ENCODE results near the gene PLA2G3.
"Not testable (repeated sequence)": the region's sequence is repeated elsewhere in the genome, so short reads cannot be mapped to it uniquely, and the experiment has no call there.

The PLA2G3 gene

DNA sequence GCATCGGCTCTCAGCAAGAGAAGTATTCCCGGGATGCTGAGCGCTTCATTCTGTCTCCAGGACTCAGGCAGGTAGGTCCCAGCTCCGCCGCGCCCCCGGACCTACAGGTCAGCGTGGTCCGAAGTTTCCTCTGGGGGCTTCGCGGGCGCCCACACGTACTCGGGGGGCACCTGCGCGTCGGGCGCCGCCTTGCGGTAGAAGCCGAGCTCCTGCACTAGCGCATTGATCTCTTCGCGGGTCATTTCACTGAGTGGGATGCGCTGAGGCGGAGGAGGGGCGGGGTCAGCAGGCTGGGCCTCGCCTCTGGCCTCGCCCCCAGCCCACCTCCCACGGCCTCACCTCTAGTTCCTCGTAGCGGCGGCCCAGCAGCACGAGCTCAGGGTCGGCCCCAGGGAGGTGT is 35.4 kb downstream of the PLA2G3 start:
- Mint-ChIP-seq H3K4me3 (no peak overlapping the region), H3K9me3 (no peaks in the 10 kb centered on the region), H3K27ac (no peak overlapping the region), H3K4me1 (peaks cover 19% of the 10 kb centered on the region), H3K36me3 (ENCODE audit: low read depth) (no peaks in the 10 kb centered on the region), H3K27me3 (peaks cover 2% of the 10 kb centered on the region)
- ATAC-seq (no peak), DNase-seq (no peak)

- no peak overlapping the region for H3K4me3 Mint-ChIP-seq
- no peaks in the 10 kb centered on the region for H3K36me3 Mint-ChIP-seq (ENCODE audit: low read depth)
- H3K4me1 Mint-ChIP-seq, result peaks cover 19% of the 10 kb centered on the region
- no peaks in the 10 kb centered on the region for H3K9me3 Mint-ChIP-seq
- H3K27me3 Mint-ChIP-seq, result peaks cover 2% of the 10 kb centered on the region
- ATAC-seq (no peak), DNase-seq (no peak)
- H3K27ac Mint-ChIP-seq, result no peak overlapping the region
Observed at GRCh38 chr22:31103899-31104694, 36.2 kb downstream of the PLA2G3 start.

DNA sequence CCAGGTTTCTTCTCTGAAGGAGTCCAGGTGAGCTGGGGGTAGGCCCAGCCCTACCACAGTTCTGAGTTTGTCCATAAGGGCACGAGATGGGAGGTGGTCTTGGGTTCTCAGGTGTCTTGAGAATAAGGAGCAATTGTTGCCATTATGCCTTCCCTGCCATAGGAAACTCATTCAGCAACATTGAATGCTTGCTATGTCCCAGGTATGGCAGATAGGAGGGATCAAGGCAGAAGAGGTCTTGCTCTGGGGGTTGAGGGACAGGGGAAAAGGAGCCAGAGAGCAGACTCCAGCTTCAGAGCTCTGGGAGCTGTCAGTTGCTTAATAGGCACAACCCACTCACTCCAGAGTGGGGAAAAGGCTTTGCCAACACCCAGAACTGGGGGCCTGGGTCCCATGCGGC is 37.2 kb downstream of the PLA2G3 start:
- H3K27ac Mint-ChIP-seq, result no peak overlapping the region
- H3K36me3 Mint-ChIP-seq (ENCODE audit: low read depth), result no peaks in the 10 kb centered on the region
- H3K27me3 Mint-ChIP-seq, result peaks cover 2% of the 10 kb centered on the region
- H3K4me3 Mint-ChIP-seq, result no peak overlapping the region
- ATAC-seq (no peak), DNase-seq (no peak)
- H3K4me1 Mint-ChIP-seq, result peaks cover 18% of the 10 kb centered on the region
- H3K9me3 Mint-ChIP-seq, result no peaks in the 10 kb centered on the region

GRCh38 chr22:31102441-31103081 is 37.7 kb downstream of the PLA2G3 start:
- ATAC-seq, result no peak
- Mint-ChIP-seq H3K27ac (no peak overlapping the region), H3K36me3 (ENCODE audit: low read depth) (no peaks in the 10 kb centered on the region), H3K27me3 (no peaks in the 10 kb centered on the region), H3K9me3 (no peaks in the 10 kb centered on the region), H3K4me1 (peaks cover 12% of the 10 kb centered on the region), H3K4me3 (no peak overlapping the region)
- DNase-seq, result no peak

DNA sequence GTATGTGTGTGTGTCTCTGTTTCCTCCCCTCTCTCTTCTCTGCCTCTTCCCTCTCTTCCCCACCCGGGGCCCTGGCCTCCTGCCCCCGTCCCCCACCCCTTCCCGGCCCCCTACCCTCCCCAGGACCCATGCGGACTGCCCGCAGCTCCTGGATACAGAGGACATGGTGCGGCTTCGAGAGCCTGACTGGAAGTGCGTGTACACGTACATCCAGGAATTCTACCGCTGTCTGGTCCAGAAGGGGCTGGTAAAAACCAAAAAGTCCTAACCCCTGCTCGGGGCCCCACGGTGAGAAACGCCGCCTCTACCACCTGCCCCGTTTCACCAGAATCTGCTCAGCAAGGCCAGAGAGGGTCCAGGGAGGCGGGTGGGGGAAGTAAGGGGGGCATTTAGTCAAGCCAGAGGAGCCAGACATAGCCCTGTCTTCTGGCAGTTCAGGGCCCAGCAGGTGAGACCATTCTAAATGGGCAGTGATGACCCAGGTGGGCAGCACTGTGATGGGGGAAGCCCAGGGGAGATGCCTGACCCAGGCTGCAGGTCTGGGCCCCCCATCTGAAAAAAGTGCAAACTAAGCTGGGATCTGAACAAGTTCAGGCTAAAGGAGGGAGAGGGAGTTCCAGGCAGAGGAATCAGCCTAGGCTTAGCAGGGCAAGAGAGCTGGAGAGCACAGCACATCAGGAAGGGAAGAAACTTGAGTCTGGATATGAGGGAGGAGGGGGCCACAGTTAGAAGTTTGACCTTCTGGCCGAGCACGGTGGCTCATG is 39.4 kb downstream of the PLA2G3 start:
- ATAC-seq (no peak), DNase-seq (no peak)
- H3K27me3 Mint-ChIP-seq, result no peaks in the 10 kb centered on the region
- H3K9me3 Mint-ChIP-seq, result no peaks in the 10 kb centered on the region
- no peak overlapping the region for H3K27ac Mint-ChIP-seq
- H3K4me1 Mint-ChIP-seq, result peaks cover 3% of the 10 kb centered on the region
- no peak overlapping the region for H3K4me3 Mint-ChIP-seq
- no peaks in the 10 kb centered on the region for H3K36me3 Mint-ChIP-seq (ENCODE audit: low read depth)

DNA sequence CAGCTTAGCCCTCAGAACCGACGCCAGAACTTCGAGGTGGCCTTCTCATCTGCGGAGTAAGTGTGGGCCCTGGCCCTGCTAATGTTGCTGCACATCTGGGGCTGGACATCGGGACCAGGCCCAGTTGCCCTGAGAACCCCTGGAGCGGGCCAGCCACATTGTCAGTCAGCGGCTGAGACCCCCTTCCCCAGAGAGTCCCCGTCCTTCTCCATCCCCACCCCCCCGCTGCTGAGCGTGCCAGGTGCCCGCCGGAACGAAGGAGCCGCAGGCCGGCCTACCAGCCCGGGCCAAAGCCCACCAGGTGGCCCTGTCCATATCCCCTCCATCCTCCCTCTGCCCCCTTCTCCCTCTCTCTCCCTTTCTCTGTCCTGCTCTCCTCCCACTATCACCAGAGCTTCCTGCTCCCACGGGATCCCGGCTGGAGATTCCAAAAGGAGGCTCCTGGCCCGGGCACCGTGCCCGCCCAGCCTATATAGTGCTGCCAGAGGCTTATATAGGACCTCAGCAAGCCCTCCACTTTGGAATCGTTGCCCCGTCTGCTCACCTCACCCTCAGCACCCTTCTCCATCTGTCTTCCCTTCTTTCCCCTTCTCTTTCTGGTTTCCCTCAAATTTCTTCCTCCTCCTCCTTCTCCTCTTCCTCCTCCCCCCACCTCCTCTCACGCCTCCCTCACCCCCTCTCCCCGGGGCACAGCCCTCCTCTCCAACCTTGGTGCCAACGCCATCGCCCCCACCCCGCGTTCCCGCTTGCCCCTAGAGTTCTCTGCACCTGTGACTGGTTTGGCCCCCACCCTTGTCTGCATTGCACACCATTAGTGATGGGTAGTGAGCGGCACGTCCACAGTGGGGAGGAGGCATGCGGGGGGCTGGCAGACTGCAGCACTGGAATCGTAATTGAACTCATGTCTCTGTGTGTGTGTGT is 40.2 kb downstream of the PLA2G3 start:
- no peak overlapping the region for H3K27ac Mint-ChIP-seq
- no peak overlapping the region for H3K4me3 Mint-ChIP-seq
- DNase-seq (no peak), ATAC-seq (no peak)
- H3K4me1 Mint-ChIP-seq, result peaks cover 3% of the 10 kb centered on the region
- H3K36me3 Mint-ChIP-seq (ENCODE audit: low read depth), result no peaks in the 10 kb centered on the region
- no peaks in the 10 kb centered on the region for H3K27me3 Mint-ChIP-seq
- no peaks in the 10 kb centered on the region for H3K9me3 Mint-ChIP-seq

DNA sequence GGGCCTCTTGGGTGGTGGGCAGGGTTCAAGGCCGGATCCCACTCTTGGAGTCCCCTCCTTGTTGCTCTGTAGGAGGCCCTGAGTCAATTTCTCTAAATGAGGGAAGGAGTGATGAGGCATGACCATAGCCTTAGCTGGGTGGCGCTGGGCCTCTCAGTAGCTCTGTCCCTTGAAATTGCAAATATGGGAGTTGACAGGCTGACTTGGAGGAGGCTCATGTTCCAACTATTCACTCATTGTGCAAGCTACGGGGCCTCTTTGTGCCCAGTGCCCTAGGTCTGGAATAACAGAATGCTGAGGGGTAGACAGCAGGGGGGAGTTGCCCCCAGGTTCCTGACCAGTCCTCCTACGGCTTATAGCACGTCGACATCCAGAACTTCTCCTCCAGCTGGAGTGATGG is 40.9 kb downstream of the PLA2G3 start:
- Mint-ChIP-seq H3K9me3 (no peaks in the 10 kb centered on the region), H3K36me3 (ENCODE audit: low read depth) (no peaks in the 10 kb centered on the region), H3K27me3 (no peaks in the 10 kb centered on the region), H3K4me1 (peaks cover 3% of the 10 kb centered on the region), H3K4me3 (no peak overlapping the region), H3K27ac (no peak overlapping the region)
- ATAC-seq (no peak), DNase-seq (no peak)

GRCh38 chr22:31098632-31099110 is 41.6 kb downstream of the PLA2G3 start:
- Mint-ChIP-seq H3K27ac (no peak overlapping the region), H3K36me3 (ENCODE audit: low read depth) (no peaks in the 10 kb centered on the region), H3K4me1 (peaks cover 3% of the 10 kb centered on the region), H3K4me3 (no peak overlapping the region), H3K27me3 (no peaks in the 10 kb centered on the region), H3K9me3 (no peaks in the 10 kb centered on the region)
- ATAC-seq (no peak), DNase-seq (no peak)

DNA sequence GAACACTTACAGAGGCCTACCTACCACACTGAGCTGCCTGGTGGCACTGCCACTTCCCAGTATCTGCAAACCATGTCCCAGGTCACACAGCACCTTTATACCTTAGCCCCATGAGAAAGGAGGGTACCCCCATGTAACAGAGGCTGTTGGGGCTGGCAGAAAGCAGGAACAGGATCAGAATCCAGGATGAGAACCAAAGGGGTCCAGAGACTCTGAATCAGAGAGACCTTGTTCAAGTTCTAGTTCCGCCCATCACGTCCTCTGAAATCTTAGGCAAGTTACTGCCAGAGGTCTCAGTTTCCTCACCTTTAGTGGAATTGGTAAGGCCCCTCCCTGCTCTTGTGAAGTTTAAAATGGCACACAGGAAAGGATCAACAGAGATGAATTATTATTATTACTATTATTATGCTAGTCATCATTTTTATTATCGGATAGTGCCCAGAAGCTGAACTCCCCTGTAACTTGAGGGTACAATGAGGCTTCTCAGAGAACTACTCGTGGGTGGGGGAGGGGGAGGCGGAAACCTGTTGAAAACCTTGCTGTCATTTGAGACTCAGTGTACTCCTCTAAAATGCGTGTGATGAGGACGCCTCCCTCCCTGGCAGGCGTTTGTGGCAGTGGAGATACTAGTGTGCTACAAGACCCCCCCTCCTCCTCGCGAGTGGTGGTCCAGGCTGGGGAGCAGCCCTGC is 42.2 kb downstream of the PLA2G3 start:
- no peak for DNase-seq
- no peaks in the 10 kb centered on the region for H3K36me3 Mint-ChIP-seq (ENCODE audit: low read depth)
- H3K9me3 Mint-ChIP-seq, result no peaks in the 10 kb centered on the region
- peaks cover 3% of the 10 kb centered on the region for H3K4me1 Mint-ChIP-seq
- no peak for ATAC-seq
- no peak overlapping the region for H3K27ac Mint-ChIP-seq
- no peaks in the 10 kb centered on the region for H3K27me3 Mint-ChIP-seq
- H3K4me3 Mint-ChIP-seq, result no peak overlapping the region

GRCh38 chr22:31097539-31097938 is 42.8 kb downstream of the PLA2G3 start:
- not testable (repeated sequence) for H3K4me1 Mint-ChIP-seq; H3K36me3 Mint-ChIP-seq (ENCODE audit: low read depth); H3K27me3 Mint-ChIP-seq; ATAC-seq; H3K4me3 Mint-ChIP-seq; H3K9me3 Mint-ChIP-seq; H3K27ac Mint-ChIP-seq; DNase-seq

DNA sequence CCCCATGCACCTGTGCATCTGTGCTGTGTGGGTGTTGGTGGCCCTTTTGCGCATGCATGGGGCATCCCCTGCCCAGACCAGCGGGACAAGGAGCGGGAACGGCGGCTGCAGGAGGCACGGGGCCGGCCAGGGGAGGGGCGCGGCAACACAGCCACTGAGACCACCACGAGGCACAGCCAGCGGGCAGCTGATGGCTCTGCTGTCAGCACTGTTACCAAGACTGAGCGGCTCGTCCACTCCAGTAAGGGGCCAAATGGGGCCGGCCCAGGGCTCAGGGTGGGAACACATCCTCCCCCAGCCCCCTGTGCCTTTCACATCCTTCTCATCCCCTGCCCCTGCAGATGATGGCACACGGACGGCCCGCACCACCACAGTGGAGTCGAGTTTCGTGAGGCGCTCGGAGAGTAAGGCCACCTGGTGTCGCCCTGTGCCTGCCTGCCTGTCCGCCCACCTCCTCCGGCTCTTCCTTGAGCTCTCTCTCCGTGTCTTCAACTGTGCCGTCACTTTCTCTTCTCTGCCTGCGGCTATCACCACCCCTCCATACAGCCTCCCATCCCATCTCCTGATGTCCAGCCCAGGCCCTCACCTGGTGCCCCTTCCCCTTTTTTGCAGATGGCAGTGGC is 43.5 kb downstream of the PLA2G3 start:
- Mint-ChIP-seq H3K9me3 (no peaks in the 10 kb centered on the region), H3K36me3 (ENCODE audit: low read depth) (no peaks in the 10 kb centered on the region), H3K27me3 (no peaks in the 10 kb centered on the region), H3K4me1 (peaks cover under 1% of the 10 kb centered on the region), H3K27ac (no peak overlapping the region), H3K4me3 (no peak overlapping the region)
- DNase-seq (no peak), ATAC-seq (no peak)

- Mint-ChIP-seq H3K36me3 (ENCODE audit: low read depth) (no peaks in the 10 kb centered on the region), H3K9me3 (no peaks in the 10 kb centered on the region), H3K27me3 (no peaks in the 10 kb centered on the region), H3K27ac (no peak overlapping the region), H3K4me3 (no peak overlapping the region), H3K4me1 (no peaks in the 10 kb centered on the region)
- no peak for DNase-seq
- ATAC-seq, result no peak
Observed at GRCh38 chr22:31095637-31096249, 44.6 kb downstream of the PLA2G3 start.

DNA sequence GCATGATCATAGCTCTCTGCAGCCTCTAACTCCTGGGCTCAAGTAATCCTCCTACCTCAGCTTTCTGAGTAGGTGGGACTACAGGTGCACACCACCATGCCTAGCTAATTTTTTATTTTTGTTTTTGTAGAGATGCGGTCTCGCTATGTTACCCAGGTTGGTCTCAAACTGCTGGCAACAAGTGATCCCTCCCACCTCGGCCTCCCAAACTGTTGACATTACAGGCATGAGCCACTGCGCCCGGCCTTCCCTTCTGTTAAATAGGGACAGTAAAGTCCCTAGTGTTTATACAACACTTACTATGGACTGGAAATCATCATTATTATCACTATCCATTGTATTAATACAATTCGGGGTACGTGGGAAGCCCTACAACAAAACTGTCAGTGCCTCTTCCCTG is 45.6 kb downstream of the PLA2G3 start:
- no peaks in the 10 kb centered on the region for H3K4me1 Mint-ChIP-seq
- ATAC-seq (no peak), DNase-seq (no peak)
- H3K4me3 Mint-ChIP-seq, result no peak overlapping the region
- H3K27me3 Mint-ChIP-seq, result no peaks in the 10 kb centered on the region
- no peaks in the 10 kb centered on the region for H3K9me3 Mint-ChIP-seq
- H3K27ac Mint-ChIP-seq, result no peak overlapping the region
- no peaks in the 10 kb centered on the region for H3K36me3 Mint-ChIP-seq (ENCODE audit: low read depth)

All from activated naive CD8-positive, alpha-beta T cell treated with anti-CD3 and anti-CD28 coated beads, Interleukin-2, amount 50 U/mL, for 24 hours (primary cell).